DMS53 treated with DMSO at 0.1 percent for 48 hours (cell line): ENCODE data around the gene TMEM259.
"Not testable (repeated sequence)": the region's sequence is repeated elsewhere in the genome, so short reads cannot be mapped to it uniquely, and the experiment has no call there.

Source experiments
- DNase-seq: peaks from one replicate; lab custom pipeline; 2025; ENCODE audit not compliant: unreplicated experiment; lab: John Stamatoyannopoulos, UW

Gene TMEM259

DNA sequence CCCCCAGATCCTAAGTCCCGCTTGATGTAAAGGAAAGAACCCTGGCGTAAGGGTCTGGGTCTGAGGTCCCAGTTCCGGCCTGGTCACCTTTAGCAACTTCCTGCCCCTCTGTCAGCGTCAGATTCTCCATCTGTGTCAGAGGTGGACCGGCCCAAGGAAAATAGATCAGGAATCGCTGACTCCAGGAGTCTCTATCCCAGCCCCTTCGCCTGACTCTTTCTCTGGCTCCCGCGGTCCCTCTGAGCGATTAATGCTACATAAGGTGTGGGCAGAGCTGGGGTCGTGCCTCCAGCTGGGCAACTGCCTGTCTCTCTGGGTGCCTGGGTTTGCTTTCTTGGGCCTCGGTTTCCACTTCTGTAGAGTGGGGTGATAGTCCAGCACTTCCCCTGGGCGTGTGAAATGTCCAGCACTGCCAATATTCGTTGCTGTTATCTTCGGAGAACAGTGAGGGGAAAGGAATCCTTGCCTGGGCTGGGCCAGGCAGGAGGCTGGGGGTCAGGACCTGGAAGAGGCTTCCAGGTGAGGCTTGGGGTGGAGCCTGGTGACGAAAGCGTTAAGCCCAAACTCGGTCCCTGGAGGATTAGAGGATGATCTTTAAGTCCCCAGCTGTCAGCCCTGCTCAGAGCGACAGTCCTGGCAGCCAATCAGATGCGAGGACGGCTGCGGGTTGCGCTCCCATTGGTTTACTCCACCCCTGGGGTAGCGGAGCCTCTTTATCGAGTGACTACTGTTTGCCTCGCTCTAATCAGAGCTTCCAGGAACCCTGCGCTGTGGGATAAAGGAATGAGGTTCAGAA lies 19.8 kb upstream of the TMEM259 start:
- peak; percentile 70 for DNase-seq

DNA sequence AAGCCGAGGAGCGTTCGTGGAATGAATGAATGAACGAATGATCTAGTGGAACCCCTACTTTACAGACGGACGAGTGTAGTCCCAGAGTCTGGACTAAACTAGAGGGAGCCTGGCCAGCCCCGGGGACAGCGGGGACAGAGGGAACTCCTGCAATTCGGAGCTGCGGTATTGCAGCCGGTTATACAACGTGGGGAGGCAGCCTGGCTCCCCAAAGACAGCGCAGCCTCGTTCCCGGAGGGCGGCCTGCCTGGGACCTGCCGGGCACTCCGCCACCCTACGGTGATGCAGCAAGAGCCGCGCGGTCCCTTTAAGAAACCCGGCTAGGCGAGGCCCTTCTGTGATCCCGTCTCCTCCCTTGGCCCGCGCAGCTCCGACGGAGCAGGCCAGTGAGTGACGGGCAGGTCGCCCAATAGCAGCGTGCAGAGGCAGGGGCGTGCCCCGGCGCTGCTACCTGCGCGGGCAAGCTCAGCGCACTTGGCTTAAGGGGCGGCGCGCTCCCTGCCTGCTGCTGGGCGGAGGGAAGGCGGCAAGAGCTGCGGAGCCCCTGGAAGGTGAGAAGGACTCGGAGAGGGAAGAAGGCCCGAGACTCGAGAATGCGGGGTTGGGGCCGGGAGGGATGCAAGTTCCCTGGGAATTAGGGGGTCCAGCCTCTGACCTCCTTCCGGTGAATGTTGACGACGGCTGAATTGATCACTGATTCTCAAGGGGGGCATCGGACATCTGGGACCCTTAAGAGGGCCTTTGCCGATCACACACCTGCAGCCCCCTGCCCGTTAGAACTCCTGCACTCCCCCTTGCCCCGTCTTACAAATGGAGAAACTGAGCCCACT lies 18.9 kb upstream of the TMEM259 start, which contains the start of gene ABCA7:
ABCA7 (plus strand) TSS at position 462 of the 830 bp plus-strand sequence. CDS start 1,255 bp downstream, outside the sequence.
- peak; percentile 86 for DNase-seq

DNA sequence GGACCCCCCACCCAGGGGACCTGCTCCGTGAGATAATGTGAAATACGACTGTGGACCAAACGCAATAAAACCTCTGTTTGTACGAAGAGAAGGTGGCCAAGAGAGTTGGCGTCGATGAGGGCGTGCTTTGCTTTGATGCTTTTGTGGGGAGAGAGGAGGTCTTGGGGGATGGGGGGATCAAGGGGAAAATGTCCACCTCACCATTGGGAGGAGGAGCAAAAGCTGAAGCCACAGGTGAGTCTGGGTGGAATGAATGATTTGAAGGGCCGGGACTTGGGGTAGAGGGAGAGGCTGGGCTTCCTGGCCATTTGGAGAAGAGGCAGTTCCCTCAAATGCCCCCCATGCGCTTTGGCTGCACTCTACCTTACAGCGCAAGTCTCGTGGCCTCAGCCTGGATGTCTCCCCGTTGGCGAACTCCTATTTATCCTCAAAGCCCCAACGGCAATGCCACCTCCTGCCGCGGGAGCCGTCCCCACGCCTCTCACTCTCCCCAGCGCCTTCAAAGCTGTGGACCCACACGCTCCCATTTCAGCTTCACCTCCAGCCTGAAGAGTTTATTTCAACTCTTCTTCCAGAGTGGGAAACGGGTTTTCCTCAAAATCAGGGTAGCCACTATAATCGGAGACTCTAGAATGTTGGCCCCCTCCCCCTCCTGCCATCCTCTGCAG lies 18.2 kb upstream of the TMEM259 start:
- no peak for DNase-seq

DNA sequence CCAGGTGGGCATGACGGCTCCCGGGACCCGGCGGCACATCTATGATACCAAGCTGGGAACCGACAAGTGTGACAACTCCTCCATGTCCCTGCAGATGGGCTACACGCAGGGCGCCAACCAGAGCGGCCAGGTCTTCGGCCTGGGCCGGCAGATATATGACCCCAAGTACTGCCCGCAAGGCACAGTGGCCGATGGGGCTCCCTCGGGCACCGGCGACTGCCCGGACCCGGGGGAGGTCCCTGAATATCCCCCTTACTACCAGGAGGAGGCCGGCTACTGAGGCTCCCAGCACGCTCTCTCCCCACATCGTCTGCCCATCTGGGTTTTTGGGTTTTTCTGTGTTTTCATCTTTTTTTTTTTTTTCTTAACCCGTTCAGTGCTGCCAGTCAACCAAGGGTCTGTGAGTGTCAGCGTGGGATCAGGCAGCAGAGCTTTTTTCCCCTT lies 16.7 kb upstream of the TMEM259 start:
- DNase-seq, result no peak

DNA sequence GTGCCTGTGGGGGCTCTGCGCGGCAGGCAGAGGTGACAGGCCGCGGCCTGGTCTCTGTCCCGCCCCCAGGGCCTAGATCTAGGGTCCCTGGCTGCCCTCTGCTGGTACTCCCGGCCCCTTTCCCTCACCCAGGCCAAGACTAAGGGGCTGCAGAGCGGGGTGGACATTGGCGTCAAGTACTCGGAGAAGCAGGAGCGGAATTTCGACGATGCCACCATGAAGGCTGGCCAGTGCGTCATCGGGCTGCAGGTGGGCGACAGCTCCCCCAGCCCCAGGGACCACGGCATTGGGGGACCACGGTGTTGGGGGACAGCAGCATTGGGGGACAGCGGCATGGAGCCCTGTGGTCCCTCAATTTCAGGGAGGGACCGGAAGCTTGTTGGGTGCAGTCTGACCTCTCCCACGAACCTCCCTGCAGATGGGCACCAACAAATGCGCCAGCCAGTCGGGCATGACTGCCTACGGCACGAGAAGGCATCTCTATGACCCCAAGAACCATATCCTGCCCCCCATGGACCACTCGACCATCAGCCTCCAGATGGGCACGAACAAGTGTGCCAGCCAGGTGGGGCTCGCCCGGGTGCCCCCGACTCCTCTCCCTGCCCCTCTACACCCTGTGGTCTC lies 15.2 kb upstream of the TMEM259 start:
- DNase-seq, result no peak

DNA sequence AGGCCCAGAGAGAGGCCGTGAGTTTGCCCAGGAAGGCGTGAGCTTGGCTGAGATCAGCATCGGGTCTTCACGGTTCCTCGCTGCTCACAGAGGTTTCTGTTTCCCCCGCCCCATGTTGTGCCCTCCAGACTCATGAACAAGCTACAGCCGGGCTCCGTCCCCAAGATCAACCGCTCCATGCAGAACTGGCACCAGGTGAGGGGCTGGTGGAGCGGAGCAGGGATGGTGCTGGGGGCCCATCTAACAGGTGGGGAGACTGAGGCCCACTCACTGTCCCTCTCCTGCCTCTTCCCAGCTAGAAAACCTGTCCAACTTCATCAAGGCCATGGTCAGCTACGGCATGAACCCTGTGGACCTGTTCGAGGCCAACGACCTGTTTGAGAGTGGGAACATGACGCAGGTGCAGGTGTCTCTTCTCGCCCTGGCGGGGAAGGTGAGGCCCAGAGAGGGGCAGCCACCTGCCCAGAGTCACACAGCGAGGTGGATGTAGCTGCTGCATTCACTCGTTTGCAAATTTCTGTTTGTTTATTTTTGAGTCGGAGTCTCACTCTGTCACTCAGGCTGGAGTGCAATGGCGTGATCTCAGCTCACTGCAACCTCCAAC lies 11.4 kb upstream of the TMEM259 start:
- DNase-seq, result no peak

DNA sequence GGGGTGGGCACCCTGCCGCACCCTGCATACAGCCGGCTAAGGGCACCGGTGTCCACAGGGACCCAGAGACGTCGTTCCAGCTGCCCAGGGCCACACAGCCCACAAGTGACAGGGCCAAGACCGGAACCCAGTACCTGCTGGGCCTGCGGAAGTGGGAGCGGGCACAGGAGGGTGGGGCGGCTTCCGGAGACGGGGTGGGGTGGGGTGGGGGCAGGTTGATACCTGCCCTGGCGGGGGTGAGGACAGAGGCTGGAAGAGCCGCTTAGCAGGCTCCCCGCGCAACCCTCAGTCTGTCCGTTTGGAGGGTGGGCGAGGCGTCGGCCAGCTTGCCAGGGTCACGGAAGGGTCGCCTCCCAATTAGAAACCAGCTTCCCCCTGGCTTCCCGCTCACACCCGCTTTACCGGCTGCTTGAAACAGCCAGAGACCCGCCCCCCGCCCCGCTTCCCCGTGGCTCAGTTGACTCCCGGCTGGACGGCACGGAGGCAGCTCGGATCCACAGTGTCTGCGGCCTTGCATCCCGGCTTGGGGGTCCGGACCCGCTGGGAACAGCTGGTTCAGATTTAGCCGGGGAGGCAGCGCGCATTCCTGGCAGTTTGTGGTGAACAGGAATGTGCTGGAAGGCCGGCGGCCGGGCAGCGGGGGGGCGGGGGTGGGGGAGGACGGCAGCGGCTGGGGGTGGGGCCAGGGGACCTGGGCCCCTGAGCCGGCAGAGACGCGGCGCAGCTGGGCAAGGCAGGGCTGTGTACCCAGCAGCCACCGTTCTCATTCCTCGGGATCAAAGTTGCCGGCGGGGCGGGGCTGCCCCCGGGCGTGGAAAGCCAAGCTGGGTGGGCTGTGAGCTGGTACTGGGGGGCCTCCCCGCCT lies 7.4 kb upstream of the TMEM259 start:
- peak; percentile 21 for DNase-seq

DNA sequence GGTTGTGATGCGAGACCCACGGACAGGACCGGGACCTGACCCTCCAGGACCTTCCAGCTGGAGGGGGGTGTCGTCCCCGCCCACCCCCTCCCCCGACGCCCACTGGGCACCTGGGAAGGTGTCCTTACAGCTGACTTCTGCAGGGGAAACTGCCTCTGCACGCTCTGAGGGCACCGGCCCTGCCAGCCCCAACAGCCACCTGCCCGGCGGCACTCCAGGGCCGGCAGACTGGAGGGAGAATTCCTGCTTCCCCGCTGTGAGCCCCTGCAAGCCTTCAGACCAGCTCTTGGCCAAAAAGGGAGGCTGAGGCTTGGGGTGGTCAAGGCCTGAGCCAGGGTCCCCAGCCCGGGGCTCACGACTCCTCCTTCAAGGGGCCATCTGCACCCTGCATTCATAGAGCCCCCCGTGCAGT lies 6.7 kb upstream of the TMEM259 start:
- peak; percentile 12 for DNase-seq

DNA sequence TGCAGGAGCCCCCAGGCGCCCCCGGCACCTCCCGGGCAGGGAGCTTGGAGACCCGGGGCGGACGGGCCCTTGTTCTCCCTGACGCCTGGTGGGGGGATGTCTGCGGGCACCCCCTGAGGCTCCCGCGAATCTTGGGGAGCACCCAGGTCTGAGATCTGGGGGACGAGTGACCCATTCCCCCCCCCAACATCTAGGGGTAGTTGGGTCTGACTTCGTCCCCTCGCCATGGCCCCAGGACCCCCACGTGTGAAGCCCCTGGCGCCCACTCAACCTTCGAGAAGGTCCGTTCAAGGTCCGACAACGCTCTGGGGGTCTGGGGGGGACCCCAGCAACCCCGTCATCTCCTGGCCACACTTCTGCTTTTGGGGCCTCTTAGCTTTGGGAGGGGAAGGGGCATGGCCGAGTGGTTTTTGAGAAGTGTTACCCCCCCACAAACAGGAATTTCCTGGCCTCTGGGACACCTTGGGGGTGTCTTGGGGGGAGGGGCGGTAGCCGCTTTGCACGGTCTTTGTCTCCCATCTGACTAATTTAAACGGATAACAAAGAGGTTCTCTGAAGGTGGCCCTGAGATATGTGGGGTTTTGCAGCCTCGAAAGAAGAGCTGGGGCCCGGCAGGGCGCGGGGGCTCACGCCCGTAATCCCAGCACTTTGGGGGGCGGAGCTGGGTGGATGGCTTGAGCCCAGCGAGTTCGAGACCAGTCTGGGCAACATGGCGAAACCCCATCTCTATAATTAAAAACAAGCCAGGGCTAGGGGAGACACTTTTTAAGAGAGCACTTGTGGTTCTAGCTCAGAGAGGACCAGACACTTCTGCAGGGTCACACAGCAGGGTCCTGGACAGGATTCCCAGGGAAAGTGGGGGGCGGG lies 6.1 kb upstream of the TMEM259 start:
- no peak for DNase-seq

DNA sequence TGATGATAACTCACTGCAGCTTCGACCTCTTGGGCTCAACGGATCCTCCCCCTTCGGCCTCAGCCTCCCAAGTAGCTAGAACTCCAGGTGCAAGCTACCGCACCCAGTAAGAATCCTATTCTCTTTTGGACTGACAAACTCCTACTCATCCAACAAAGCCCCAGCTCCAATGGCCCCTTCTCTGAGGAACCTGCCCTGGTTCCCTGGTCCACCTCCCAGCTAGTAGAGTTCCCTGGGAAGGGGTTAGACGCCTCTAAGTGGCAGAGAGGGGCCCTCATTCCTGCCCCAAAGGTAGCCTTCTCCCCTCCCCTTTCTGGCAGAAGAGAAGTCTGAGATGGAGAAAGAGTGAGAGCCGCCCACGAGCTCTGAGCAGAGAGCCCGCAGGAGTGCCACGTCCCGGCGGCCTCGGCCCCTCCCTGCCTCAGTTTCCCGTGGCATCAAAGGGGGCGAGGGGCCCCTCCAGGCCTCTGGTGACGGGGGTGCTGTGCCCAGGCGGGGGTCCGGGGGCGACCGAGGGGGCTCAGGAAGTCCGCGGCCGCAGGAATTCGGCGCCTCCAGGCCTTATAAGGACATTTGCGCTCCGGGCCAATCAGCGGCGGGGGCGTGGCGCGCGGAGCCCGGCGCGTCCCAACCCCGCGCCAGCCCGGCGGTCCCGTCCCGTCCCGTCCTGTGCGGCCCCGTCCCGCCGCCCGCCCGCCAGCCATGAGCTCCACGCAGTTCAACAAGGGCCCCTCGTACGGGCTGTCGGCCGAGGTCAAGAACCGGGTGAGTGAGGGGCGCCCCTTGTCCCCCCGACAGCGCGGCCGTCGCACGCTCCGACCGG lies 5.2 kb upstream of the TMEM259 start, which contains the start of gene CNN2:
CNN2 (plus strand) TSS at position 649 of the 823 bp plus-strand sequence; CDS start at position 703, 54 bp downstream.
- DNase-seq, result peak; percentile 51

DNA sequence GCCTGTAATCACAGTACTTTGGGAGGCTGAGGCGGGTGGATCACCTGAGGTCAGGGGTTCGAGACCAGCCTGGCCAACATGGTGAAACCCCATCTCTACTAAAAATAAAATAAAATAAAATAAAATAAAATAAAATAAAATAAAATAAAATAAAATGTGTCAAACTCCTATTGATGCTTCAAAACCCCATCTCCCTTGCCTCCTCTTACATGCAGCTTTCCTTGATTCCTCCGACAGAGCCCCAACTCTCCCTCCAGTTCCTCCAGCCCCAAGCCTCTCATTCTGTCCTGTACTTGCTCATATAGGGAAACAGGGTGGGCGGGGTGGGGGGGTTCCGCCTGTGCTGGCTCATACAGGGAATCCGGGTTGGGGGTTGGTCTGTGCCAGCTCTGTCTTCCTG lies 4.2 kb upstream of the TMEM259 start:
- DNase-seq, result not testable (repeated sequence)

DNA sequence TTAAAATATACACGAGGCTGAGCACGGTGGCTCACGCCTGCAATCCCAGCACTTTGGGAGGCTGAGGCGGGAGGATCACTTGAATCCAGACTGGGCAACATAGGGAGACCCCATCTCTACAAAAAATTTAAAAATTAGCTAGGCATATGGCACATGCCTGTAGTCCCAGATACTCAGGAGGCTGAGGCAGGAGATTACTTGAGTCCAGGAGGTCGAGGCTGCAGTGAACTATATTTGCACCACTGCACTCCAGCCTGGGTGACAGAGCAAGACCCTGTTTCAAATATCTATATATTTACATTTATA lies 2.9 kb upstream of the TMEM259 start:
- not testable (repeated sequence) for DNase-seq

DNA sequence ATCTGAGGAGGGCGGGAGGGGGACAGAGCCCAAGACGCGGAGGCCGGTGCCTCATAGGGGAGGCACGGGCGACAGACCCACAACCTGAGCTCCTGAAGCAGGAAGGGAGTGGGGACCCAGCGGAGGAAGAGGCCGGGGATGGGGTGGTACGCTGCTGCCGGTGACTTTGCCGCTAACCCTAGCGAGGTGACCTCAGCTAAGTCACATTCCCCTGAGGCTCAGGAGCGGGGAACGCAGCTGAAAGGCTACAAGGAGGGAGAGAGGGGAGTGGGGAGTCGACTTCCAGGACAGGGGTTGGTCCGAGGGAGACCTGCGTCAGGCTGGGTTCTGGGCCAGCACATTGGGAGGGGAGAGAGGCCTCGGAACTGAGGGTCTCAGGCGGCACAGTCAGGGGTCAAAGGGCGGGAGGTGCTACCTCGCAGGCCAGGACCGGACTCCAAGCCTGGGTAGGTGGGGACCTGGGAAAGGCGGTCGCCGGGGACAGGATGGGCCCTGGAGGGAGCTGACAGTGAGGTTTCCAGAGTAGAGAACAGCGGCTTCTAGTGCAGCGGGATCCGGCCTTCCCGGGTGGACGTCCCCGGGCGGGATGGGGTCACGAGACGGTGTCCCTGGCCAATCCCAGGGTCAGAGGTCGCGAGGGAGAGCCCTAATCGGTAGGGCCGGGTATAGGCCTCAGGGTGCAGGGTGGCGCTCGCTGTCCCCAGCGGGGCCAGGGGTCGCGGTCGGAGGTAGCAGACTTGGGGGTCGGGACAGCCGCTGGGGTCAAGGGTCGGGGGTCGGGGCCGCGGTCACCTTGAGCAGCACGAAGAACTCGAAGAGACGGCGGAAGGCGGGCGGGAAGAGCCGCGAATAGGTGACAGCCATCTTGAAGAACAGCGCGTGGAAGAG lies 699 bp downstream of the TMEM259 start:
- DNase-seq, result no peak

DNA sequence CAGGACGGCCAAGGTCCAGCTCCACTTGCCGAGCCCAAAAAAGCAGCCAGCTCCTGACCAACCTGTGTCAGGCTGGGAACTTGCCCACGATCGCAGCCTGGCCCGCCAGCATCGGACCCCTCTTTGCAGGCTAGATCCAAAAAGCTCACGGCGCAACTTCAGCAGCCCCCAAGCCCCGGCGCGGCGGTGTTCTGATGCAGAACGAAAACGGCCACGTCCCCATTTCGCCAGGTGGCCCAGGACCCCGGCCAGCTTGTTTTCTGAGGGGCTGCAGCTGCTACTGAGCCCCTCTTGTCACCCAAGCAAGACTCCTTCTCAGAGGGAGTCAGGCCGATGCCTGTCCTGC lies 1.3 kb downstream of the TMEM259 start:
- DNase-seq, result no peak

DNA sequence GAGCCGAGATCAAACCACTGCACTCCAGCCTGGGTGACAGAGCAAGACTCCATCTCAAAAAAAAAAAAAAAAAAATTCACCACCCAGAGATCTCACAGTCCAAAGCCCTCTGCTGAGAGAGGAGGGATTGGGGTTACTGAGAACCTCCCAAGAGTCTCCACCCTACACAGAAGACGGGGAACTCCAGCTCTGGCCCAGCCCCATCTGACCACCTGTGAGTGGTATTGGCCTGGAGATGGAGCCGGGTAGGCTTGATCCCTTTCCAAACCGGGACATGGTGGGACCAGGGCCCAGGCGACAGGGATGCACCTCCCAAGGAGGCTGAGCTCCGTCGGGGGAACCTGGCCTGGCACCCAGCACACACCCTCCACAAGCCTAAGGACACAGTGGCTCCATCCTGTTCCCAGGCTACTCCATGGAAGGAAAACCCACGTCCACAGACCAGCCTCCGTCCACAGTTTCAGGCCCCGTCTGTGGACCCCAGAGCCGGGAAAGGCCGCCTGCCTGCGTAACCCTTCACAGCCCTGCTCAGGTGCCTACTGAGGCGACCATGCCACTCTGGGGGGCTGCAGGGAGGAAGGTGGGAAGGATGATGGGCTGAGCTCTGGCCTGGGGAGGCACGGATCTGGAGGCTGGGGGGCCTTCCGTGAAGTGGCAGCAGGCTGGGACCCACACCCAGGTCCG lies 1.8 kb downstream of the TMEM259 start:
- DNase-seq, result no peak

DNA sequence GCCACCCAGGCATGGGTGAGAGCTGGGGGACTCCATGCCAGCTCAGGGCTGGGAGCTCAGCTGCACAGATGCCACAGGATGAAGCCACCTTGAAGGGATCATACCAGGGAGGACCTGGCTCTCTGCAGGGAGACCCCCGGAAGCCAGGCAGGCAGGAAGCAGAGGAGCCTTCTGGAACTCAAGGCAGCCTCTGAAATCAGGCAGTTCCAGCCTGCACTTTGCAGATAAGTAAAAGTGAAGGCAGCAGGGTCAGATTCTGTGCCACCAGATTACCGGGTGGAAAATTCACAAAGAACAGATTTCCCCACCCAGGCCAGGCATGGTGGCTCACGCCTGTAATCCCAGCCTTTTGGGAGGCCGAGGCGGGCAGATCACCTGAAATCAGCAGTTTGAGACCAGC lies 2.5 kb downstream of the TMEM259 start:
- no peak for DNase-seq
